ENCODE results near the gene RICTOR. TPM values are rescaled to one million over a fixed set of nuclear protein-coding genes. Genes with fewer than 3 reads are reported as not detected.

The RICTOR gene
- total RNA-seq, 2 donors from 2014 or later: 27.6 to 31.8 TPM

DNA sequence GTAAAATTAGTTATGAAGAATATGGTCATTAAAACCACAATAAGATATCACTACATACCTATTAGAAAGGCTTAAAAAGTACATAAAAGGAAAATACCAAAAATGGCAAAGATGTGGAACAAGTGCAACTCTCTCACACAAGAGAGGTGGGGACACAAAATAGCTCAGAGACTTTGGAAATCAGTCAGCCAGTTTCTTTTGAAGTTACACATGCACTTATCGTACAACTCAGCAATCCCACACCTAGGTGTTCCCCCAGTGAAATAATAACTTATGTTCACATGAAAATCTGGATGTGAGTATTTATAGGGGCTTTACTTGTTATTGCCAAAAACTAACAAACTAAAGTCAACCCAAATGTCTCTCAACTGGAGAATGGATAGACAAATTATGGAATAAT is 9.8 kb upstream of the RICTOR start:
- Histone ChIP-seq H3K4me1 (ENCODE audit: control insufficient read depth, insufficient read depth, low read length) (no peaks in the 10 kb centered on the region), H3K27ac (ENCODE audit: low read depth, low read length) (no peak overlapping the region), H3K9me3 (ENCODE audit: control insufficient read depth, low read length) (no peaks in the 10 kb centered on the region), H3K27me3 (ENCODE audit: control insufficient read depth, insufficient read depth, low read length, poor library complexity, severe bottlenecking) (peaks cover 5% of the 10 kb centered on the region), H3K36me3 (ENCODE audit: control insufficient read depth, insufficient read depth, low read length) (no peaks in the 10 kb centered on the region), H3K4me3 (ENCODE audit: low read length) (no peak overlapping the region), H3K9ac (ENCODE audit: extremely low read depth, low read length, poor library complexity, severe bottlenecking) (no peak overlapping the region)
- Mint-ChIP-seq H3K27me3 (ENCODE audit: insufficient read depth) (peaks cover 2% of the 10 kb centered on the region), H3K9me3 (no peaks in the 10 kb centered on the region), H3K4me1 (no peaks in the 10 kb centered on the region), H3K4me3 (no peak overlapping the region), H3K36me3 (ENCODE audit: low read depth) (no peaks in the 10 kb centered on the region), H3K27ac (no peak overlapping the region)
- DNase-seq: no peak
- 75% methylated on average over 1 of the region's 1 CpG; no CpG with 5 or more reads in 1 of the 2 experiments for WGBS, 2 experiments (ENCODE audit: insufficient coverage in 1 of 2, insufficient read length in 1 of 2)
- TF ChIP-seq, protein P1, sequence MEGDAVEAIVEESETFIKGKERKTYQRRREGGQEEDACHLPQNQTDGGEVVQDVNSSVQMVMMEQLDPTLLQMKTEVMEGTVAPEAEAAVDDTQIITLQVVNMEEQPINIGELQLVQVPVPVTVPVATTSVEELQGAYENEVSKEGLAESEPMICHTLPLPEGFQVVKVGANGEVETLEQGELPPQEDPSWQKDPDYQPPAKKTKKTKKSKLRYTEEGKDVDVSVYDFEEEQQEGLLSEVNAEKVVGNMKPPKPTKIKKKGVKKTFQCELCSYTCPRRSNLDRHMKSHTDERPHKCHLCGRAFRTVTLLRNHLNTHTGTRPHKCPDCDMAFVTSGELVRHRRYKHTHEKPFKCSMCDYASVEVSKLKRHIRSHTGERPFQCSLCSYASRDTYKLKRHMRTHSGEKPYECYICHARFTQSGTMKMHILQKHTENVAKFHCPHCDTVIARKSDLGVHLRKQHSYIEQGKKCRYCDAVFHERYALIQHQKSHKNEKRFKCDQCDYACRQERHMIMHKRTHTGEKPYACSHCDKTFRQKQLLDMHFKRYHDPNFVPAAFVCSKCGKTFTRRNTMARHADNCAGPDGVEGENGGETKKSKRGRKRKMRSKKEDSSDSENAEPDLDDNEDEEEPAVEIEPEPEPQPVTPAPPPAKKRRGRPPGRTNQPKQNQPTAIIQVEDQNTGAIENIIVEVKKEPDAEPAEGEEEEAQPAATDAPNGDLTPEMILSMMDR (conservative IDR thresholded peaks at IDR 0.05): no peak

DNA sequence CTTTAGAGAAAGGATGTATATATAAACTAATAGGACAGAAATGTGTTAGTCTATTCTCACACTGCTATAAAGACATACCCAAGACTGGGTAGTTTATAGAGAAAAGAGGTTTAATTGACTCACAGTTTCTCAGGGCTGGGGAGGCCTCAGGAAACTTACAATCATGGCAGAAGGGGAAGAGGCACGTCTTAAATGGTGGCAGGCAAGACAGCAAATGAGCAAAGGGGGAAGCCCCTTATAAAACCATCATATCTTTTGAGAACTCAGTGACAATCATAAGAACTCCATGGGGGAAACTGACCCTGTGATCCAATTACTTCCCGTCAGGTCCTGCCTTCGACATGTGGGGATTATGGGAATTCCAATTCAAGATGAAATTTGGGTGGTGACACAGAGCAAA is 8.8 kb upstream of the RICTOR start:
- 90% methylated on average over 3 of the region's 3 CpGs; no CpG with 5 or more reads in 1 of the 2 experiments for WGBS, 2 experiments (ENCODE audit: insufficient coverage in 1 of 2, insufficient read length in 1 of 2)

DNA sequence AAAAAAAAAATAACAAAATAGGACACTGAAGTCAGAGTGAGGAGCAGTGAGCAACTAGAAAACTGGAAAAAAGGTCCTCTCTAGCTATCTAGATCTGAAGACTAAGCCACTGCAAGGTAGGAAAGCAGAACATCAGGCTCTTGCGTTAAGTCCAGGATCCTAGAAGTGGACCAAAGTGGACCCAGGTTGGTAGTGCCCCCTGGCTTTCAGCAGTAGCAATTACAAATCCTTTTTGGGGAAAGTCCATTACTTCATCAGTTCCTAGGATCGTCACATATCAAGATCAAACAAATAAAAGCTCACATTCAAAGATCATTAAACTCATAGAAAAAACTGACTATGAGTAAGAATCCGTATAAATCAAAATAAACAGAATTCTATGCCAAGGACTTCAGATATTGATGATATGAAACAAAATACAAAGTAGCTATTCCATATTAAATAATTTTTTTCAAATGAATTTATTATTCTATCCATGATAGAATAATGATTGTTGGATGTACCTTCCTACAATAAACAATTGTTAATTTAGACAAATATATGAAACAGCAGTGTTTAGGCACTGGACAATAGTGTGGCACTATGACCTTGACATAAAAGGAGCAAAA is 6.5 kb upstream of the RICTOR start:
- H3K4me1 ChIP-seq (ENCODE audit: control insufficient read depth, insufficient read depth, low read length): no peaks in the 10 kb centered on the region
- TF ChIP-seq, protein P1 (conservative IDR thresholded peaks at IDR 0.05): peak; percentile 93
- no peaks in the 10 kb centered on the region for H3K36me3 Mint-ChIP-seq (ENCODE audit: low read depth)
- H3K4me3 Mint-ChIP-seq: no peak overlapping the region
- no peak overlapping the region for H3K9ac ChIP-seq (ENCODE audit: extremely low read depth, low read length, poor library complexity, severe bottlenecking)
- H3K4me3 ChIP-seq (ENCODE audit: low read length): no peak overlapping the region
- no peaks in the 10 kb centered on the region for H3K27me3 ChIP-seq (ENCODE audit: control insufficient read depth, insufficient read depth, low read length, poor library complexity, severe bottlenecking)
- no peaks in the 10 kb centered on the region for H3K9me3 ChIP-seq (ENCODE audit: control insufficient read depth, low read length)
- WGBS, 2 experiments (ENCODE audit: insufficient coverage in 1 of 2, insufficient read length in 1 of 2): 22 to 33% methylated on average over 1 to 3 of the region's 3 CpGs
- H3K36me3 ChIP-seq (ENCODE audit: control insufficient read depth, insufficient read depth, low read length): no peaks in the 10 kb centered on the region
- H3K9me3 Mint-ChIP-seq: no peaks in the 10 kb centered on the region
- no peak overlapping the region for H3K27ac Mint-ChIP-seq
- DNase-seq: peak; percentile 72
- H3K27me3 Mint-ChIP-seq (ENCODE audit: insufficient read depth): no peaks in the 10 kb centered on the region
- no peak overlapping the region for H3K27ac ChIP-seq (ENCODE audit: low read depth, low read length)
- H3K4me1 Mint-ChIP-seq: no peaks in the 10 kb centered on the region

More for the DNA sequence above, 8.8 kb upstream of the RICTOR start:
- Histone ChIP-seq H3K36me3 (ENCODE audit: control insufficient read depth, insufficient read depth, low read length) (no peaks in the 10 kb centered on the region), H3K4me3 (ENCODE audit: low read length) (no peak overlapping the region), H3K9me3 (ENCODE audit: control insufficient read depth, low read length) (no peaks in the 10 kb centered on the region), H3K27me3 (ENCODE audit: control insufficient read depth, insufficient read depth, low read length, poor library complexity, severe bottlenecking) (no peaks in the 10 kb centered on the region), H3K4me1 (ENCODE audit: control insufficient read depth, insufficient read depth, low read length) (no peaks in the 10 kb centered on the region), H3K9ac (ENCODE audit: extremely low read depth, low read length, poor library complexity, severe bottlenecking) (no peak overlapping the region), H3K27ac (ENCODE audit: low read depth, low read length) (no peak overlapping the region)
- TF ChIP-seq, protein P1 (conservative IDR thresholded peaks at IDR 0.05): no peak
- DNase-seq: no peak
- Mint-ChIP-seq H3K27me3 (ENCODE audit: insufficient read depth) (no peaks in the 10 kb centered on the region), H3K36me3 (ENCODE audit: low read depth) (no peaks in the 10 kb centered on the region), H3K4me3 (no peak overlapping the region), H3K9me3 (no peaks in the 10 kb centered on the region), H3K27ac (no peak overlapping the region), H3K4me1 (no peaks in the 10 kb centered on the region)

Measured in endodermal cell (in vitro differentiated cells).